Dermis blood vessel endothelial cell (primary cell): ENCODE data around the gene CAND2. TPM values are rescaled to one million over a fixed set of nuclear protein-coding genes. Genes with fewer than 3 reads are reported as not detected.
A peak's percentile ranks its signal among the peaks of the same experiment; 100 is the strongest.
"Not testable (repeated sequence)": the region's sequence is repeated elsewhere in the genome, so short reads cannot be mapped to it uniquely, and the experiment has no call there.

Source experiments
- DNase-seq: peaks from one replicate; pipeline ENCODE4 v3.0.0; 2010
- total RNA-seq: library from RNA; depleted of rRNA; stranded (reverse); fragments of >200 nt; gene quantifications from 2 replicates; pipeline ENCODE4 v1.2.3, GENCODE V29; 2014

Gene CAND2
- total RNA-seq, 1 donor from 2014 or later = 2.2 TPM

GRCh38 chr3:12865271-12865670 lies 68.8 kb downstream of the CAND2 start:
- no peak for DNase-seq

GRCh38 chr3:12866836-12867235 lies 70.4 kb downstream of the CAND2 start:
- no peak for DNase-seq

GRCh38 chr3:12868039-12869034 lies 71.9 kb downstream of the CAND2 start:
- peak; percentile 91 for DNase-seq

- peak; percentile 25 for DNase-seq
Observed at GRCh38 chr3:12869035-12869621, 72.6 kb downstream of the CAND2 start.

GRCh38 chr3:12870942-12871341 lies 74.5 kb downstream of the CAND2 start:
- no peak for DNase-seq

- DNase-seq = no peak
Observed at GRCh38 chr3:12871404-12871983, 75.0 kb downstream of the CAND2 start.

GRCh38 chr3:12875857-12876836 lies 79.7 kb downstream of the CAND2 start:
- DNase-seq = peak; percentile 45

GRCh38 chr3:12877040-12877439 lies 80.6 kb downstream of the CAND2 start:
- no peak for DNase-seq

GRCh38 chr3:12878141-12878574 lies 81.7 kb downstream of the CAND2 start:
- no peak for DNase-seq

GRCh38 chr3:12878758-12879157 lies 82.3 kb downstream of the CAND2 start:
- not testable (repeated sequence) for DNase-seq

GRCh38 chr3:12879191-12879815 lies 82.8 kb downstream of the CAND2 start:
- DNase-seq = no peak

GRCh38 chr3:12881858-12882257 lies 85.4 kb downstream of the CAND2 start:
- DNase-seq = not testable (repeated sequence)

GRCh38 chr3:12882336-12883310 lies 86.1 kb downstream of the CAND2 start:
- no peak for DNase-seq

- no peak for DNase-seq
Observed at GRCh38 chr3:12884186-12884680, 87.8 kb downstream of the CAND2 start.

Other genes with a start within 250 kb of the CAND2 start
- gene MKRN2, start 239.6 kb upstream of the CAND2 start, total RNA-seq = 40.5 and 43.4 TPM in 2 replicates
- 69.1 and 96.3 TPM in 2 replicates for gene RAF1, start 132.6 kb upstream of the CAND2 start, total RNA-seq
- gene TMEM40, start 37.4 kb upstream of the CAND2 start, total RNA-seq = not detected in 2 replicates
- gene RPL32, start 44.9 kb downstream of the CAND2 start, total RNA-seq = 632 and 1,383 TPM in 2 replicates